ENCODE data around the gene APBA2.

DNA sequence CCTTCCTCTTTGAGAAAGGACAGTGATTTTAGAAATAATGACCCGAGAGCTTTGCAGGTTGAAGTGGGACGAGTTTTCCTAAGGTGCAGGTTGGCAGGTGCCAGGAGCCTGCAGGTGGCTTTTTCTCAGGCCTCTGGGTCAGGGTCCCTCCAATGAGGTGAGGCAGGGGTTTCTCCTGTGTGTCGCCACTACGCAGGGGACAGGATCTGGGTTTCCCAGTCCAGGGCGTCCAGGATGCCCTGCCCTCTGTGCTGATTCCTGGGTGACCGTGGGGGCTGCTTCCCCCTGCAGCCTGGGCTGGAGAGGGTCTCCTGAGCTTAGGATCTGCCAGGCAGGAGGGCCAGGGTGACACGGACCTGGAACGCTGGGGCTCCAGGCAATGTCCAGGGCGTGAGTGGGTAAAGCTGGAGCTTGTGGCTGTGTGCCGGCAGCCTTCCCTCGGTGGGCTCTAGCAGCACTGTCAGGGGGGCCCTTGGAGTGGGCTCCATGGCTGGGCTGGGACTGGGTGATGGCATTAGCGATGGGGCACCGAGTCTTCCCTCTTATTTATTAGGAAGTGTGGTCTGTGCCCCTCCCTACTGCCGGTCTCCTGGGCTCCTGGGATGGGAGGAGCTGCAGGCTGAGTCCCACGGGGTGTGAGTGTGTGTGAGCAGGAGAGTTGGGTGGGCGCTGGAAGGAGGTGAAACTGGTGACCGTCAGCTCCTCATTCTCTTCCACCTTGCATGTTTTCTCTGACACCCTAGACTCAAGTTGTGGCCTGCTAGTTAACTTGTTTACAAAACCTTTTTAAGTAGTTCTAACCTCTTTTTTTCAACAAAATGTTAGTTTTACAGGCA is 1.8 kb downstream of the APBA2 start:
- TF ChIP-seq GATA3 (IDR thresholded peaks at IDR 0.05; ENCODE audit: low read depth, low read length) (no peak), GATA2 (IDR thresholded peaks at IDR 0.05; ENCODE audit: low read depth, low read length) (no peak)

Measured in SH-SY5Y (cell line).